ENCODE measurements around the gene PNMA8A. TPM values are rescaled to one million over a fixed set of nuclear protein-coding genes. Genes with fewer than 3 reads are reported as not detected.
"Not testable (repeated sequence)": the region's sequence is repeated elsewhere in the genome, so short reads cannot be mapped to it uniquely, and the experiment has no call there.

The PNMA8A gene
- total RNA-seq, 2 experiments from 2014 or later = 0.29 to 0.63 TPM

- Mint-ChIP-seq H3K27ac (no peak overlapping the region), H3K4me3 (no peak overlapping the region), H3K36me3 (no peaks in the 10 kb centered on the region), H3K9me3 (ENCODE audit: low read depth) (no peaks in the 10 kb centered on the region), H3K27me3 (peaks cover 62% of the 10 kb centered on the region), H3K4me1 (peaks cover 8% of the 10 kb centered on the region)
- DNase-seq (no peak), ATAC-seq (no peak)
- CTCF ChIA-PET = interaction anchor here (2.4 kb wide), 1 partner anchor 10 kb away, joined by 7 read pairs; no protein-coding TSS in a partner anchor
These were observed 26.4 kb upstream of the PNMA8A start for GRCh38 chr19:46497773-46498172.

GRCh38 chr19:46496886-46497285 is 25.5 kb upstream of the PNMA8A start:
- CTCF ChIA-PET = interaction anchor here (1.0 to 2.4 kb wide), 2 partner anchors 9 to 101 kb away, joined by 4 to 7 read pairs; no protein-coding TSS in a partner anchor
- H3K27ac Mint-ChIP-seq; H3K4me3 Mint-ChIP-seq; H3K36me3 Mint-ChIP-seq; H3K9me3 Mint-ChIP-seq (ENCODE audit: low read depth); H3K4me1 Mint-ChIP-seq; ATAC-seq; DNase-seq: not testable (repeated sequence)
- H3K27me3 Mint-ChIP-seq = peaks cover 69% of the 10 kb centered on the region

- H3K36me3 Mint-ChIP-seq = no peaks in the 10 kb centered on the region
- no peaks in the 10 kb centered on the region for H3K9me3 Mint-ChIP-seq (ENCODE audit: low read depth)
- no peak overlapping the region for H3K4me3 Mint-ChIP-seq
- H3K27ac Mint-ChIP-seq = no peak overlapping the region
- CTCF ChIA-PET = interaction anchor here (1.0 to 2.4 kb wide), 2 partner anchors 9 to 101 kb away, joined by 4 to 7 read pairs; no protein-coding TSS in a partner anchor
- peaks cover 75% of the 10 kb centered on the region for H3K27me3 Mint-ChIP-seq
- peaks cover 8% of the 10 kb centered on the region for H3K4me1 Mint-ChIP-seq
- no peak for DNase-seq
- ATAC-seq = no peak
These were observed 24.9 kb upstream of the PNMA8A start for GRCh38 chr19:46496304-46496703.

- no peak for ATAC-seq
- CTCF ChIA-PET = interaction anchor here (2.4 kb wide), 1 partner anchor 8 kb away, joined by 7 read pairs; no protein-coding TSS in a partner anchor
- H3K9me3 Mint-ChIP-seq (ENCODE audit: low read depth) = no peaks in the 10 kb centered on the region
- H3K4me3 Mint-ChIP-seq = no peak within 1 kb of the TSS
- H3K27ac Mint-ChIP-seq = no peak within 1 kb of the TSS
- no peaks in the 10 kb centered on the region for H3K36me3 Mint-ChIP-seq
- DNase-seq = no peak
- peaks cover 8% of the 10 kb centered on the region for H3K4me1 Mint-ChIP-seq
- H3K27me3 Mint-ChIP-seq = peaks cover 79% of the 10 kb centered on the region
These were observed 24.4 kb upstream of the PNMA8A start, which contains the start of gene PNMA8B for GRCh38 chr19:46495786-46496099. PNMA8B (minus strand) TSS chr19:46495867; CDS start chr19:46495465, 402 bp downstream.

GRCh38 chr19:46494941-46495785 is 23.8 kb upstream of the PNMA8A start:
- no peaks in the 10 kb centered on the region for H3K36me3 Mint-ChIP-seq
- no peak overlapping the region for H3K27ac Mint-ChIP-seq
- CTCF ChIA-PET = interaction anchor here (2.4 kb wide), 1 partner anchor 8 kb away, joined by 7 read pairs; no protein-coding TSS in a partner anchor
- DNase-seq = no peak
- H3K9me3 Mint-ChIP-seq (ENCODE audit: low read depth) = no peaks in the 10 kb centered on the region
- H3K27me3 Mint-ChIP-seq = peaks cover 78% of the 10 kb centered on the region
- no peak overlapping the region for H3K4me3 Mint-ChIP-seq
- ATAC-seq = no peak
- peaks cover 8% of the 10 kb centered on the region for H3K4me1 Mint-ChIP-seq

GRCh38 chr19:46494146-46494940 is 23.0 kb upstream of the PNMA8A start:
- CTCF ChIA-PET = interaction anchor here (0.8 kb wide), 1 partner anchor 99 kb away, joined by 3 read pairs; no protein-coding TSS in a partner anchor
- no peak overlapping the region for H3K27ac Mint-ChIP-seq

GRCh38 chr19:46493236-46494145 is 22.1 kb upstream of the PNMA8A start:
- no peak overlapping the region for H3K27ac Mint-ChIP-seq
- peaks cover 85% of the 10 kb centered on the region for H3K27me3 Mint-ChIP-seq
- peaks cover 8% of the 10 kb centered on the region for H3K4me1 Mint-ChIP-seq
- CTCF ChIA-PET = interaction anchor here (0.8 kb wide), 1 partner anchor 98 kb away, joined by 3 read pairs; no protein-coding TSS in a partner anchor
- no peaks in the 10 kb centered on the region for H3K9me3 Mint-ChIP-seq (ENCODE audit: low read depth)
- DNase-seq (no peak), ATAC-seq (no peak)
- no peaks in the 10 kb centered on the region for H3K36me3 Mint-ChIP-seq
- peak overlapping the region; percentile 52 for H3K4me3 Mint-ChIP-seq

More at GRCh38 chr19:46494146-46494940, 23.0 kb upstream of the PNMA8A start:
- Mint-ChIP-seq H3K9me3 (ENCODE audit: low read depth) (no peaks in the 10 kb centered on the region), H3K36me3 (no peaks in the 10 kb centered on the region), H3K4me1 (peaks cover 8% of the 10 kb centered on the region), H3K4me3 (peak overlapping the region; percentile 52), H3K27me3 (peaks cover 79% of the 10 kb centered on the region)
- DNase-seq (no peak), ATAC-seq (no peak)

GRCh38 chr19:46492841-46493235 is 21.5 kb upstream of the PNMA8A start:
- no peak overlapping the region for H3K4me3 Mint-ChIP-seq
- no peak overlapping the region for H3K27ac Mint-ChIP-seq
- CTCF ChIA-PET = interaction anchor here (3.4 kb wide), 1 partner anchor 97 kb away, joined by 27 read pairs; no protein-coding TSS in a partner anchor
- no peaks in the 10 kb centered on the region for H3K9me3 Mint-ChIP-seq (ENCODE audit: low read depth)
- H3K27me3 Mint-ChIP-seq = peaks cover 85% of the 10 kb centered on the region
- peaks cover 8% of the 10 kb centered on the region for H3K4me1 Mint-ChIP-seq
- H3K36me3 Mint-ChIP-seq = no peaks in the 10 kb centered on the region
- DNase-seq (no peak), ATAC-seq (no peak)

- Mint-ChIP-seq H3K4me1 (peaks cover 8% of the 10 kb centered on the region), H3K4me3 (no peak overlapping the region), H3K36me3 (no peaks in the 10 kb centered on the region), H3K27me3 (peaks cover 88% of the 10 kb centered on the region), H3K27ac (no peak overlapping the region), H3K9me3 (ENCODE audit: low read depth) (no peaks in the 10 kb centered on the region)
- CTCF ChIA-PET = interaction anchor here (1.5 to 5.6 kb wide), 4 partner anchors 22 to 211 kb away, joined by 5 to 71 read pairs (median 18); no protein-coding TSS in a partner anchor
- DNase-seq (no peak), ATAC-seq (no peak)
These were observed 20.8 kb upstream of the PNMA8A start for GRCh38 chr19:46491975-46492682.

- no peaks in the 10 kb centered on the region for H3K36me3 Mint-ChIP-seq
- DNase-seq (no peak), ATAC-seq (no peak)
- H3K4me3 Mint-ChIP-seq = no peak overlapping the region
- H3K9me3 Mint-ChIP-seq (ENCODE audit: low read depth) = no peaks in the 10 kb centered on the region
- H3K27me3 Mint-ChIP-seq = peaks cover 83% of the 10 kb centered on the region
- CTCF ChIA-PET = interaction anchor here (1.5 to 5.6 kb wide), 4 partner anchors 23 to 210 kb away, joined by 5 to 71 read pairs (median 18); no protein-coding TSS in a partner anchor
- peaks cover 8% of the 10 kb centered on the region for H3K4me1 Mint-ChIP-seq
- H3K27ac Mint-ChIP-seq = no peak overlapping the region
These were observed 19.4 kb upstream of the PNMA8A start for GRCh38 chr19:46490774-46491173.

- no peak for ATAC-seq
- H3K27me3 Mint-ChIP-seq = peaks cover 85% of the 10 kb centered on the region
- no peaks in the 10 kb centered on the region for H3K9me3 Mint-ChIP-seq (ENCODE audit: low read depth)
- CTCF ChIA-PET = interaction anchor here (0.7 to 5.6 kb wide), 7 partner anchors 14 to 94 kb away, joined by 3 to 71 read pairs (median 4); no protein-coding TSS in a partner anchor
- H3K36me3 Mint-ChIP-seq = no peaks in the 10 kb centered on the region
- H3K27ac Mint-ChIP-seq = peak overlapping the region; percentile 10
- peaks cover 8% of the 10 kb centered on the region for H3K4me1 Mint-ChIP-seq
- DNase-seq = no peak
- H3K4me3 Mint-ChIP-seq = no peak overlapping the region
These were observed 18.3 kb upstream of the PNMA8A start for GRCh38 chr19:46489445-46490272.
